Neutrophil (primary cell): ENCODE results near the gene TFAM.

Experiments
- H3K27ac ChIP-seq: fragments of 200-600 bp; sonication (generic); 2 replicates; pipeline ENCODE4 v1.5.1; 2016; ENCODE audit warnings: mild to moderate bottlenecking, moderate library complexity
- H3K27me3 ChIP-seq: fragments of 200-600 bp; sonication (generic); 2 replicates; pipeline ENCODE4 v1.6.0; 2016; ENCODE audit warnings: mild to moderate bottlenecking
- H3K36me3 ChIP-seq: fragments of 200-600 bp; sonication (generic); 2 replicates; pipeline ENCODE4 v1.5.1; 2017
- H3K4me1 ChIP-seq, 2 experiments: fragments of 200-600 bp in 1 of 2; sonication (generic) in 1 of 2; 1 replicate in 1 of 2; 2 replicates in 1 of 2; pipeline versions ENCODE4 v1.5.1 to v1.6.1; 2013 to 2016; ENCODE audit warnings: low read depth in 1 of 2, low read length in 1 of 2, mild to moderate bottlenecking in 1 of 2, moderate library complexity in 1 of 2; ENCODE audit not compliant: control insufficient read depth in 1 of 2, insufficient read depth in 1 of 2
- H3K4me3 ChIP-seq, 2 experiments: fragments of 200-600 bp in 1 of 2; sonication (generic) in 1 of 2; 1 replicate in 1 of 2; 2 replicates in 1 of 2; pipeline ENCODE4 v1.5.1; 2013 to 2016; ENCODE audit warnings: low read depth in 1 of 2, low read length in 1 of 2, mild to moderate bottlenecking in 1 of 2, moderate library complexity in 1 of 2
- H3K9me3 ChIP-seq: fragments of 200-600 bp; sonication (generic); 2 replicates; pipeline ENCODE4 v1.5.1; 2016
- CTCF ChIP-seq: fragments of 200-600 bp; sonication (generic); IDR thresholded peaks from 2 replicates; pipeline ENCODE4 v1.5.1; 2016; ENCODE audit warnings: antibody characterized with exemption

The TFAM gene

GRCh38 chr10:58389024-58389423, 3.8 kb downstream of the TFAM start:
- peaks cover 33% of the 10 kb centered on the region for H3K36me3 ChIP-seq
- no peaks in the 10 kb centered on the region for H3K9me3 ChIP-seq
- H3K27ac ChIP-seq = no peak overlapping the region
- no peak for TF ChIP-seq CTCF
- no peak overlapping the region for H3K4me3 ChIP-seq
- H3K27me3 ChIP-seq = no peaks in the 10 kb centered on the region
- H3K4me1 ChIP-seq = peaks cover 16 to 23% of the 10 kb centered on the region in 2 experiments

GRCh38 chr10:58393317-58393716, 8.1 kb downstream of the TFAM start:
- no peak for TF ChIP-seq CTCF
- H3K4me1 ChIP-seq = no peaks in the 10 kb centered on the region
- peaks cover 65% of the 10 kb centered on the region for H3K36me3 ChIP-seq
- no peak overlapping the region for H3K27ac ChIP-seq
- no peak overlapping the region for H3K4me3 ChIP-seq
- no peaks in the 10 kb centered on the region for H3K9me3 ChIP-seq
- H3K27me3 ChIP-seq = no peaks in the 10 kb centered on the region

DNA sequence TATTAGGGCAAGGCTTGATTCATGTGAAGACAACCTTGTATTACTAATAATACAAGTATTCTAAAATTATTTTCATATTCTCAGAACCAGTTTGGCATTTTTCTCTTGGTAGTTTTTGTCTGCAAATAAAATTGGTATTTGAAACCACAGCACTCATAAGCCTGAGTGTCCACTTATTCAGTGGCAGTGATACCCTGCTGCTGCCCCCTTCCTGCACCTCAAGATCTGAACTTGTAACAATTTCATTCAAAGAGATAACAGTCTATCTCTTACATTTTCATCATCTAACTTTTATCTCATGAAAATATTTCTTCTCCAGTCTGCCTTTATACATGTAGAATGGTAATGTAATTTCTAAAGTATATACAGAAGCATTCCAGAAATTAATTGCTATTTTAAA, 9.3 kb downstream of the TFAM start:
- TF ChIP-seq CTCF = no peak
- Histone ChIP-seq H3K36me3 (peaks cover 56% of the 10 kb centered on the region), H3K4me1 (no peaks in the 10 kb centered on the region), H3K27ac (no peak overlapping the region), H3K9me3 (no peaks in the 10 kb centered on the region), H3K27me3 (no peaks in the 10 kb centered on the region), H3K4me3 (no peak overlapping the region)

DNA sequence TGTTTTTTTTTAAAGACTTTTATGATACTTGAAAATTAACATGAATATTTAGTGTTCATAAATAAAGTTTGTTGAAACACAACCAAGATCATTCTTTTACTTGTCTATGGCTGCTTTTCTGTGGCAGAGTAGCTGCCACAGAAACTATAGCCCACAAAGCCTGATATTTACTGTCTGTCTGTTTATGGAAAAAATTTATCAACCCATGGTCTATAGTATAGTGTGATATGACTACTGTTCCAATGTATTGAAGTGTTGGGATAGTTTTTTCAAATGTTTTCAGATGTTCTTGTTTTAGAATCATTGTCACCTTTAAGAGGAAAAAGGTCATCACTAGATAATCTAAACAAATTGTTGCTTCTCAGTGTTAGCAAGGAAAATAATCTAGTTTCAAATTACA, 10.8 kb downstream of the TFAM start:
- Histone ChIP-seq H3K9me3 (no peaks in the 10 kb centered on the region), H3K36me3 (peaks cover 48% of the 10 kb centered on the region), H3K27me3 (no peaks in the 10 kb centered on the region), H3K4me1 (no peaks in the 10 kb centered on the region), H3K4me3 (no peak overlapping the region), H3K27ac (no peak overlapping the region)
- TF ChIP-seq CTCF = no peak

GRCh38 chr10:58397830-58398229, 12.6 kb downstream of the TFAM start:
- Histone ChIP-seq H3K9me3 (no peaks in the 10 kb centered on the region), H3K27ac (no peak overlapping the region), H3K27me3 (no peaks in the 10 kb centered on the region), H3K4me3 (no peak overlapping the region), H3K36me3 (peaks cover 45% of the 10 kb centered on the region), H3K4me1 (no peaks in the 10 kb centered on the region)
- TF ChIP-seq CTCF = no peak

- Histone ChIP-seq H3K36me3 (peaks cover 31% of the 10 kb centered on the region), H3K4me3 (no peak overlapping the region), H3K4me1 (peaks cover 5 to 8% of the 10 kb centered on the region in 2 experiments), H3K27ac (no peak overlapping the region), H3K9me3 (no peaks in the 10 kb centered on the region), H3K27me3 (no peaks in the 10 kb centered on the region)
- TF ChIP-seq CTCF = no peak
These were observed 14.2 kb downstream of the TFAM start for GRCh38 chr10:58399410-58399809.
